GM19438 (cell line): Measurements from ENCODE around the gene TRIM10.
"Not testable (repeated sequence)": the region's sequence is repeated elsewhere in the genome, so short reads cannot be mapped to it uniquely, and the experiment has no call there.

Experiments
- ATAC-seq: cut with Tn5 transposase; IDR thresholded peaks from one replicate; pipeline ENCODE4 v1.9.1; 2021; ENCODE audit warnings: low read depth; ENCODE audit not compliant: unreplicated experiment

The TRIM10 gene

GRCh38 chr6:30175765-30176164 is 14.8 kb upstream of the TRIM10 start:
- ATAC-seq: no peak

GRCh38 chr6:30172681-30173080 is 11.7 kb upstream of the TRIM10 start:
- ATAC-seq: no peak

GRCh38 chr6:30171677-30172471 is 10.9 kb upstream of the TRIM10 start:
- no peak for ATAC-seq

- ATAC-seq: no peak
Observed at GRCh38 chr6:30169658-30170614, 8.9 kb upstream of the TRIM10 start.

- ATAC-seq: no peak
Observed at GRCh38 chr6:30168741-30169140, 7.7 kb upstream of the TRIM10 start.

- no peak for ATAC-seq
Observed at GRCh38 chr6:30167101-30167500, 6.1 kb upstream of the TRIM10 start.

- ATAC-seq: not testable (repeated sequence)
Observed at GRCh38 chr6:30165238-30165637, 4.2 kb upstream of the TRIM10 start.

- no peak for ATAC-seq
Observed at GRCh38 chr6:30164714-30165113, 3.7 kb upstream of the TRIM10 start.

GRCh38 chr6:30163918-30164654 is 3.1 kb upstream of the TRIM10 start:
- no peak for ATAC-seq

GRCh38 chr6:30163090-30163917 is 2.3 kb upstream of the TRIM10 start, which contains the start of gene TRIM15:
TSS of gene TRIM15 (plus strand) at chr6:30163546. CDS start at chr6:30163685, 139 bp downstream.
- no peak for ATAC-seq

GRCh38 chr6:30162265-30163089 is 1.5 kb upstream of the TRIM10 start:
- ATAC-seq: no peak

- no peak for ATAC-seq
Observed at GRCh38 chr6:30160008-30160784, 815 bp downstream of the TRIM10 start.

- ATAC-seq: no peak
Observed at GRCh38 chr6:30158475-30159040, 2.5 kb downstream of the TRIM10 start.

- ATAC-seq: no peak
Observed at GRCh38 chr6:30157999-30158398, 3.0 kb downstream of the TRIM10 start.

- ATAC-seq: no peak
Observed at GRCh38 chr6:30157581-30157980, 3.4 kb downstream of the TRIM10 start.

GRCh38 chr6:30156774-30157173 is 4.2 kb downstream of the TRIM10 start:
- ATAC-seq: no peak

GRCh38 chr6:30156262-30156599 is 4.8 kb downstream of the TRIM10 start:
- no peak for ATAC-seq
